HTERT RPE-1 (cell line): ENCODE data around the gene CLEC2B.

Experiments
- in situ Hi-C: fragments of 300-500 bp; cut with MboI; formaldehyde crosslinking; loops from 4 replicates; pipeline ENCODE4 v1.14.3; 2020; ENCODE audit warnings: low sequenced_read_pairs

CLEC2B gene

GRCh38 chr12:9810671-9811070, 58.5 kb downstream of the CLEC2B start:
- in situ Hi-C loops = no loop called here

- in situ Hi-C loops = no loop called here
Measured at GRCh38 chr12:9809866-9810265, 59.3 kb downstream of the CLEC2B start.

- in situ Hi-C loops = no loop called here
Measured at GRCh38 chr12:9809338-9809737, 59.8 kb downstream of the CLEC2B start.

GRCh38 chr12:9808504-9808903, 60.6 kb downstream of the CLEC2B start:
- in situ Hi-C loops = no loop called here

- in situ Hi-C loops = no loop called here
Measured at GRCh38 chr12:9806714-9807113, 62.4 kb downstream of the CLEC2B start.

- in situ Hi-C loops = no loop called here
Measured at GRCh38 chr12:9805883-9806282, 63.3 kb downstream of the CLEC2B start.
